Common myeloid progenitor, CD34-positive (primary cell): ENCODE measurements around the gene SP6.

Source experiments
- CTCF ChIA-PET: fragments of 350-600 bp; sonication (Branson Sonifier 250); formaldehyde crosslinking; loops from one replicate; lab custom pipeline; 2021; ENCODE audit warnings: antibody characterized with exemption; lab: Charles Lee
- POLR2A ChIA-PET: fragments of 350-600 bp; sonication (Branson Sonifier 250); formaldehyde crosslinking; loops from one replicate; lab custom pipeline; 2021; ENCODE audit warnings: antibody characterized with exemption; lab: Charles Lee
- DNase-seq, 3 donors: peaks; one replicate each; pipeline versions ENCODE4 v3.0.0 to v3.0.0-alpha.2; 2013
- H3K27ac ChIP-seq, 2 experiments: 1 replicate in 1 of 2; 2 replicates in 1 of 2; pipeline ENCODE4 v1.7.0; 2013; ENCODE audit warnings: inconsistent platforms in 2 of 2, low read length in 2 of 2, mild to moderate bottlenecking in 2 of 2, low read depth in 1 of 2, moderate library complexity in 1 of 2; ENCODE audit not compliant: severe bottlenecking in 2 of 2, insufficient read depth in 1 of 2, poor library complexity in 1 of 2
- H3K27me3 ChIP-seq, 5 experiments: replicated peaks in 2 of 5; 1 replicate in 3 of 5; 2 replicates in 2 of 5; pipeline versions ENCODE4 v1.6.1 to v1.7.0; 2013; ENCODE audit warnings: low read length in 4 of 5, mild to moderate bottlenecking in 2 of 5, moderate library complexity in 2 of 5, inconsistent platforms in 1 of 5; ENCODE audit not compliant: insufficient read depth in 5 of 5, control insufficient read depth in 4 of 5
- H3K36me3 ChIP-seq, 4 experiments: 1 replicate in 2 of 4; 2 replicates in 2 of 4; pipeline versions ENCODE4 v1.6.1 to v1.7.0; 2013; ENCODE audit warnings: low read length in 3 of 4, control low read depth in 1 of 4, mild to moderate bottlenecking in 1 of 4; ENCODE audit not compliant: control insufficient read depth in 4 of 4, insufficient read depth in 4 of 4
- H3K4me1 ChIP-seq, 4 experiments: 1 replicate in 3 of 4; 2 replicates in 1 of 4; pipeline versions ENCODE4 v1.6.1 to v1.7.1; 2013; ENCODE audit warnings: low read length in 3 of 4, mild to moderate bottlenecking in 3 of 4, control low read depth in 1 of 4, inconsistent platforms in 1 of 4, moderate library complexity in 1 of 4; ENCODE audit not compliant: control insufficient read depth in 4 of 4, insufficient read depth in 4 of 4; ENCODE audit errors: control extremely low read depth in 1 of 4
- H3K4me3 ChIP-seq, 7 experiments: 1 replicate in 4 of 7; 2 replicates in 3 of 7; pipeline versions ENCODE4 v1.5.1 to v1.7.0; 2013; ENCODE audit warnings: mild to moderate bottlenecking in 7 of 7, low read length in 6 of 7, moderate library complexity in 6 of 7, inconsistent platforms in 2 of 7, low read depth in 2 of 7, control low read depth in 1 of 7; ENCODE audit not compliant: insufficient read depth in 4 of 7, control insufficient read depth in 1 of 7; ENCODE audit errors: extremely low read depth in 1 of 7
- H3K9me3 ChIP-seq, 5 experiments: 1 replicate in 4 of 5; 2 replicates in 1 of 5; pipeline versions ENCODE4 v1.6.1 to v1.7.1; 2013; ENCODE audit warnings: low read length in 4 of 5, mild to moderate bottlenecking in 2 of 5, inconsistent platforms in 1 of 5, low read depth in 1 of 5, moderate library complexity in 1 of 5; ENCODE audit not compliant: control insufficient read depth in 4 of 5, insufficient read depth in 2 of 5; ENCODE audit errors: control extremely low read depth in 1 of 5
- WGBS: methylation state at CpG from one replicate; pipeline ENCODE4 v1.1.5; 2013; ENCODE audit not compliant: insufficient coverage; 5-methylcytosine and 5-hydroxymethylcytosine counted together

The SP6 gene

DNA sequence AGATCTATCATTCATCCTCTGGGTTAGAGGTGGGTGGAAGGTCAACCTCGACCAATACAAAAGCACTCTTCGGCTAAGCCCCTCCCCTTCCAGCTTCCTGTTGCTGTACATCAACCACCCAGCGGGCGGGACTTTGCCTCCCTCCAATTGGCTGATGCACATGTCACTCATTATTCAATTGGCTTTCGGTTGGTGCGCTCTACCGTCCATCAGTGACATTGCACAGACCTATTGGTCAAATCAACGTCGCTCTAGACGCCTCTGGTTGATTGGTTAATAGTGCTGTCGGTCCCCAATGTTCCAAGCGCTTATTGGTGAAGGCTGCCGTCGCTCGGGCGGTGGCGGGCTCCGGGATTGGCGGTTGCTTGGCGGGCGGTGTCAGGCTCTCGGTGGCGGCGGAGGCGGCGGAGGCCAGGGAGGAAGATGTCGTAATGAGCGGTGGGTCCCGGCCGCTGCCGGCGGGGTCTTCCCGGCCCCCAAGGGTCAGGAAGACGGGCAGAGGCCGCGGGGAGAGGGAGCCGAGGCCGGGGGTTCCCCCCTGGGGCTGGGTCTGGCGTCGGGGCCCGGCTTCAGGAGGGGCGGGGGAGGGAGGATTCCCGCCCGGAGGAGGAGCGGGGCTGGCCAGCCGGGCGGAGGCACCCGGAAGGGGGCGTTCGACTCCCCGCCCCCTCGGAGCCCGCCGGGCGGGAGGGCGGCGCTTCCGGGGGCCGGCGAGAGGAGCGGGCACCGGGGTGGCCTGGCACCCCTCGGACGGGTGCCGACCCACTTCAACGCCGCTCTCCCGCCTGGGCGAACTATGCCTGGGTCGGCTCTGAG is 45.1 kb upstream of the SP6 start, which contains the start of gene SP2:
Gene SP2 (plus strand): TSS at position 381 of the 816 bp plus-strand sequence. CDS start 51 bp downstream, at position 432.
- H3K27ac ChIP-seq: peak within 1 kb of the TSS; percentile 91 to 97
- ChIA-PET POLR2A (interaction anchor here (0.6 to 1.4 kb wide), 8 partner anchors 12 to 163 kb away, joined by 3 to 9 read pairs (median 3); partner anchors contain the start of genes LRRC46, MRPL10, PNPO and SCRN2), CTCF (interaction anchor here (0.7 to 15.9 kb wide), 8 partner anchors 12 to 75 kb away, joined by 3 to 575 read pairs (median 5); partner anchors contain the start of genes CDK5RAP3, SCRN2 and SP6)
- peak; percentile 100 for DNase-seq
- 0% methylated on average over 45 of the region's 70 CpGs for WGBS
- peaks cover 2 to 18% (median 6%) of the 10 kb centered on the region in 4 experiments for H3K36me3 ChIP-seq
- peaks cover 15 to 31% (median 26%) of the 10 kb centered on the region in 4 experiments for H3K4me1 ChIP-seq
- H3K4me3 ChIP-seq: peak within 1 kb of the TSS; percentile 66 to 98 (median 94)
- H3K27me3 ChIP-seq: no peaks in the 10 kb centered on the region
- no peaks in the 10 kb centered on the region for H3K9me3 ChIP-seq

DNA sequence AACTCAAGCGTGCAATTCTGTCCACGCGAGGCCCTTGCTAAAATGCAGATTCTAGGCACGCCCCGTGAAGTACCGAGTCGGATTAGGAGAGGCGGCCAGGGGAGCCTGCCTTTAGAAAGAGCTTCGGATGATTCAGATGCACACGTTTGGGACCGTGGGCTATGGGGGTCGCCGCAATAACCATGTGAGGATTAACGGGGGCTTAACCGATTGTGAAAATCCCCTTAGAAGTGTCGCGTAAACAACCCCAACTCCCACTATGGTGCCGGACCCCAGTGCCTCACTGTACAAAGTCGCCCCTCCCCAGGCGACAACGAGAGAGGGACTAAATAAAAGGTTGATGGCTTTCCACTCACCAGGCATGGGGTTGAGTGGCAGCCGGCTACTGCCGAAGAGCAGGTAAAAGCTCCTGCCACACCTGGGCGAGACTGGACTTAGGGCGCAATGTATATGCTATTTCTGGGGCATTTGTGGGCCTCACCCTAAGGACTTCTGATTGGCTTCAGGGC is 44.4 kb upstream of the SP6 start:
- ChIA-PET POLR2A (interaction anchor here (0.6 to 1.4 kb wide), 7 partner anchors 46 to 164 kb away, joined by 3 to 9 read pairs (median 3); partner anchors contain the start of genes LRRC46, MRPL10, PNPO and SCRN2), CTCF (interaction anchor here (0.7 to 15.9 kb wide), 8 partner anchors 11 to 97 kb away, joined by 3 to 575 read pairs (median 4); partner anchors contain the start of genes CDK5RAP3, SCRN2 and SP6)
- Histone ChIP-seq H3K27ac (peak overlapping the region; percentile 91 to 96), H3K4me3 (peak overlapping the region; percentile 65 to 98 (median 94)), H3K36me3 (peaks cover 1 to 18% (median 6%) of the 10 kb centered on the region in 4 experiments), H3K27me3 (no peaks in the 10 kb centered on the region), H3K9me3 (no peaks in the 10 kb centered on the region), H3K4me1 (peaks cover 15 to 31% (median 26%) of the 10 kb centered on the region in 4 experiments)
- WGBS: 0% methylated on average over 21 of the region's 25 CpGs
- DNase-seq: no peak

DNA sequence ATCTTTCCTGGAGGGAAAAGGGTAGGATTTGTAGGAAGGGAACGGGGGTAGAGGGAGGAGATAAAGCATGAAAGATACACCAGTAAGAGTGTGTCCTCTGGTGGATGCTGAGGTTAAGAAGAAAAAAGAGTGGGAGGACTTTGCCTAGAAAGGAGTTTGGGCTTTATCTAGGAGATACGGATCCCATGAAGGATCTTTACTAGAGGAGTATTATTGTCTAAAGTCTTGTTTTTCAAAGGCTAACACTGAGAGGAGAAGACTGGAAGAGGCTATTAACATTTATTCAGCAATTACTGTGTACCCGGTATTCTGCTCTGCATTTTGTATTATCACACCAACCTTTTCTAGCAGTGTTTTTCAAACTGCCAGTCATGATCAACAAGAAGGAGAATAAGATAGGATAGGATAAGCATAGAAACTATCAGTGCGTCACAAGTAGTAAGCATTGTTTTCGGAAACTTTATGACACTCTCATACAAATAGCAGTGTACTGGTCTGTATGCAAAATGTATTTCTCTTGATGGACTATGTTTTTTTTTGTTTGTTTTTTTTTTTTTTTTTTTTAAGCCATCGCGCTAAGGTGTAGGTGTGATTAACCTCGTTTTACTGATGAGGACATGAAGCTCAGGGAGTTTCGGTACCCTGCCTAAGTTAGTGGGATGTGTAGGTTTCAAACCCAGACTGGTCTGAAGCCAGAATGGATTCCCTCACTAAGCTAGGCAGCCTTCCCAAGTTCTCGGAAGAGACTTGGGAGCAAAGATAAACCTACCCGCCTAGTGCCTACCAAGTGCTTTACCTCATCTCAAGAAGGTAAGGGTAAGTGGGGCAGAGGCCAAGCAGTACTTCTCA is 43.8 kb upstream of the SP6 start:
- peak overlapping the region; percentile 91 to 96 for H3K27ac ChIP-seq
- WGBS: 20% methylated on average over 5 of the region's 11 CpGs
- peak overlapping the region; percentile 65 to 98 (median 94) for H3K4me3 ChIP-seq
- peaks cover 0 to 12% (median 3%) of the 10 kb centered on the region in 4 experiments for H3K36me3 ChIP-seq
- DNase-seq: peak in 1 of 3 donors; percentile 22
- H3K27me3 ChIP-seq: no peaks in the 10 kb centered on the region
- CTCF ChIA-PET: interaction anchor here (0.7 to 15.9 kb wide), 9 partner anchors 10 to 96 kb away, joined by 3 to 575 read pairs (median 4); partner anchors contain the start of genes CDK5RAP3, LRRC46, MRPL10 and SCRN2
- H3K9me3 ChIP-seq: no peaks in the 10 kb centered on the region
- peaks cover 15 to 31% (median 26%) of the 10 kb centered on the region in 4 experiments for H3K4me1 ChIP-seq
- POLR2A ChIA-PET: interaction anchor here (0.9 to 1.4 kb wide), 4 partner anchors 47 to 59 kb away, joined by 3 to 9 read pairs (median 4); partner anchors contain the start of genes PNPO and SCRN2

DNA sequence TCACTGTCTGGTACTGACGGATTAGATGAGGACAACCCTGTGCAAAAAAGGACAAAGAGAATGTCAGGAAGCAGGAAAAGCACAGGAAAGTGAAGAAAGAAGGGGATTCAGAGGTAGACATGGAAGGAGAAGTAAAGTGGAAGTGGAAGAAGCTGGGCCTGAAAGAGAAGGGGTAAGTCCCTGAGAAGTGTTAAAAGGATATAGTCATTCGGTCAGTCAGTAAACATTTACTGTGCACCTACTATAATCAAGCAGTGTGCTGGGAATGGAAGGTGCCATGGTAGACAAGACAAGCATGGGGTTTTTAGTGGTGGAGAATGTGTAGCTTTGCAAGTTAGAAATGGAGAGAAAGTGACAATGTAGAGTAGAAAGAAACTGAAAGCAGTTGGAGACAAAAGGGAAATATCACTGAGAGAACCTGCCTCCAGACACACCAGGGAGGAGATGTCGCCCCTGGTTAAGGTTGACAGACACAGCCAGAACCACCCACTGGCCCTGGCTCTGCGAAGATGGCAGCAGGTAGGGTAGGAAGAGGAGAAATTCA is 40.7 kb upstream of the SP6 start:
- H3K9me3 ChIP-seq: no peaks in the 10 kb centered on the region
- no peak overlapping the region for H3K27ac ChIP-seq
- no peaks in the 10 kb centered on the region for H3K27me3 ChIP-seq
- ChIA-PET CTCF (interaction anchor here (0.7 to 15.9 kb wide), 10 partner anchors 11 to 194 kb away, joined by 3 to 575 read pairs (median 4); partner anchors contain the start of genes OSBPL7, SCRN2 and SP6), POLR2A (no interaction called here)
- no peak overlapping the region for H3K4me3 ChIP-seq
- peaks cover 5 to 12% (median 9%) of the 10 kb centered on the region in 4 experiments for H3K4me1 ChIP-seq
- H3K36me3 ChIP-seq: peaks cover 0 to 4% (median 0%) of the 10 kb centered on the region in 4 experiments
- DNase-seq: no peak
- 100% methylated on average over 2 of the region's 4 CpGs for WGBS

DNA sequence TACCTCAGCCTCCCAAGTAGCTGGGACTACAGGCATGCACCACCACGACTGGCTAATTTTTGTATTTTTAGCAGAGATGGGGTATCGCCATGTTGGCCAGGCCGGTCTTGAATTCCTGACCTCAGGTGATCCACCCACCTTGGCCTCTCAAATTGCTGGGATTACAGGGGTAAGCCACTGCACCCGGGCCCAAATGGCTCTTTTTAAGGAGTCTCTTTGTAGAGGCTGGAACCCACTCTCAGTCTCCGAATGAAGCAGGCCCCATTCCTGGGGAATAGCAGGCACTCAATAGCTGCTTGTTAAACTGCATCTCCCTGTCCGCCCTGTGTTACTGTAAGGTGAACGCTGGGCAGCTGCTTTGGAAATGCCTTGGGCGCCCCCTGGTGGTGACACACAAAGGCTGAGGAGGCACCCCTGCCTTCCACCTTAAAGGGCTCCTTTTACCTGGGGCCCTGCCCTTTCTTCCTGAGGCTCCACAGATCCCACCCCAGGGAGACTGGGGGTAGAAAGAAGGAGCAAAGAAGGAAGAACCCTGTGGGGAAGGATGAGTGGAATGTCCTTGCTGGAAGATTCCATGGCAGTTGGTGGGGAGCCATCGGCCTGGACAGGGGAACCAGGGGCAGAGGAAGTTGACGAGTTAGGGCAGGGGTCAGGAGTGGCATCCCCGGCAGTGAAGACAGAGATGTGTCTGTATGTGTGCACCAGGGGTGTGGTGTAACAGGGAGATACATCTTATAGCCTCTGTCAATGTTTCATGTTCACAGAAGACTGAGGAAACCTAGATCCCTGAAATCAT is 39.0 kb upstream of the SP6 start:
- 45% methylated on average over 11 of the region's 11 CpGs for WGBS
- Histone ChIP-seq H3K27ac (no peak overlapping the region), H3K36me3 (peaks cover 0 to 4% (median 0%) of the 10 kb centered on the region in 4 experiments), H3K9me3 (no peaks in the 10 kb centered on the region), H3K4me1 (peaks cover 4 to 15% (median 7%) of the 10 kb centered on the region in 4 experiments), H3K27me3 (no peaks in the 10 kb centered on the region), H3K4me3 (no peak overlapping the region)
- POLR2A ChIA-PET: interaction anchor here (0.9 to 1.1 kb wide), 4 partner anchors 18 to 47 kb away, joined by 3 to 6 read pairs (median 3); no protein-coding TSS in a partner anchor
- CTCF ChIA-PET: interaction anchor here (0.6 to 15.9 kb wide), 20 partner anchors 10 to 129 kb away, joined by 3 to 575 read pairs (median 4); partner anchors contain the start of genes LRRC46, MRPL10, SCRN2 and SP6
- DNase-seq: peak; percentile 79 to 90 (median 87)
